Cerebellar nuclear complex (tissue), 1 donor: ENCODE measurements around the gene SDR39U1.

Experiments
- DNase-seq, 2 experiments: peaks; one replicate each; lab custom pipeline; 2025; lab: John Stamatoyannopoulos, UW

SDR39U1 gene

DNA sequence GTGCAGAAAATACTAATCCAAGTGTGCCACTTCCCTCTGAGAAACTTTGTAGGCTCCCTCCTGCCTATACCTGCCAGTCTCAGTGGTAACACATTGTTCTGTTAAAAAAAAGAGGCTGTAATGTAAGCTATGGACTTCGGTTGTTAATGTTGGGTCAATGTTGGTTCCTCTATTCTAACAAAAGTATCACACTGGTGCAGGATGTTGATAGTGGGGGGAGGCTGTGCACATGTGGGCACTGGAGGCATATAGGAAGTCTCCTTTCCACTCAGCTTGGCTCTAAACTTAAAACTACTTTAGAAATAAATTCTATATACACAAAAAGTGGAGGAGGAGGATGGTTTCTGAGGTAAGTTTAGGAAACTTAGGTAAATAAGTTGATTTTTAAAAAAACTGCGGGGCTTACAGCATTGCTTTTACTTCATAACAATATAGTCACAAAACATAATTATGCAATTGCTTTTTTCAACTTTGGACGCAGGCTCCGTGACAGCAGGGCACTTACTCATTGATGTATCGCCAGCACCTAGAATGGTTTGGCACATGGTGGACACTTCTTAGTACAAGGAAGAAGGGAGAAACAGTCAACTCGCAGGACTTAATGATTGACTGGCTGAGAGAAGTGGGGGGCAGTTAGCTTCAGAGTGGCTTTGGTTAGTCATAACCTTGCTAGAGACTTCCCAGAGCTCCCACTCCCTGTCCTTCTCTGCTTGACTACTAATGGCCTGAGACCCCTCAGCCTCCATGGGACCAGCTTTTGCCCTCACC, 51.7 kb downstream of the SDR39U1 start:
- DNase-seq, result no peak
